Measurements from ENCODE around the gene OST4.

The OST4 gene

DNA sequence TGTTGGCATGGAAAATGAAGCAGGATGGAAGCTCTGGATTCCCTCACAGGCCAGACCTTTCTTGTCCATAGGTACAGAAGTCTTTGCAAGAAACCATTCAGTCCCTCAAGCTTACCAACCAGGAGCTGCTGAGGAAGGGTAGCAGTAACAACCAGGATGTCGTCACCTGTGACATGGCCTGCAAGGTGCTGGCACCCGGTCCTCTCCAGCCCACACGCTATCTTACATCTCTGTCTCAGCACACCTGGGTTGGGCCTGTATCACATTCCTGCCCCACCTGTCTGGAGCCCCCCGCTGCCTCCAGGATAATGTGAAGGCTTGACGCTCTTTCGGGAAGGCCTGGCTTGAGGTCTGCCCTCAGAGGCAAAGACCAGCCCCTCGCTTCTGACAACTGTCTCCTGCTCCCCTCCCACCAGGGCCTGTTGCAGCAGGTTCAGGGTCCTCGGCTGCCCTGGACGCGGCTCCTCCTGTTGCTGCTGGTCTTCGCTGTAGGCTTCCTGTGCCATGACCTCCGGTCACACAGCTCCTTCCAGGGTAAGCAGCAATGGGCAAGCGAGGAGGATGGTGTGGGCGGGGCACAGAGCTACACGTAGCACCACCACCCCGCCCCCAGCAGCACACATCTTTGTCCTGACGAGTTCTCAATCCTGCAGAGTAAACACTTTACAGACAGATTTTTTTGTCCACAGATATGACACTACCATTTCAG, 32.7 kb downstream of the OST4 start:
- Mint-ChIP-seq H3K4me3 (no peak overlapping the region), H3K36me3 (peaks cover 91% of the 10 kb centered on the region), H3K9me3 (no peaks in the 10 kb centered on the region), H3K27ac (peak overlapping the region; percentile 67), H3K4me1 (peaks cover 42% of the 10 kb centered on the region)
- ATAC-seq (no peak), DNase-seq (ENCODE audit: low spot score in 2 of 2) (no peak)

- Mint-ChIP-seq H3K36me3 (peaks cover 97% of the 10 kb centered on the region), H3K27ac (peak overlapping the region; percentile 67), H3K4me1 (peaks cover 47% of the 10 kb centered on the region), H3K9me3 (no peaks in the 10 kb centered on the region), H3K4me3 (no peak overlapping the region)
- ATAC-seq (no peak), DNase-seq (ENCODE audit: low spot score in 2 of 2) (no peak)
Observed at GRCh38 chr2:27038012-27038411, 33.4 kb downstream of the OST4 start.

DNA sequence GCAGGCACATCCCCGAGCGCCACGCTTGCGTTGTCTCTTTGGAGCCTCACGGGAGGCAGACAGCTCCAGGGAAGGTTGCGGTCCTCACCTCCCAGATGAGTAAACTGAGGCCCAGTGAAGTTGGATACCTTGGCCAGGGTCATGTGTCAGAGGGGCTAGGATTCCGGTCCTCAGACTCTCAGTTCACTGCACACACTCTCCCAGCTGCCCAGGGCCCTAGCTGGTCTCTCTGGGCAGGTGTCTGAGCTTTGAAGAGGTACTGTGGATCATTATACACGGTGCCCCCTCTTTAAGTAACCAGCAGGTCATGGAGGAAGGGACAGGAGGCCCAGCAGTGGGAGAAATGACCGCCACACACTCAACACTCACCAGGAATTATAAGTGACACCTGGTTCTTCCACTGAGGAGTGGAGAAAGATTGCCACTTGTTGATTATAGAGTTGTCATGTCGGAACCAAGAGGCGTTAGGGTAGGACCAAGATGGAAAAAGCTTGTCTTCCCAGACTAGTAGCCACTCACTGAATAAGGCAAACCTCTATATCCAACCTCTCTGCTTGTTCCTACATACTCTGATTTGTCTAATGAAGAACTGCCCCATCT, 38.1 kb downstream of the OST4 start:
- no peak for DNase-seq (ENCODE audit: low spot score in 2 of 2)

GRCh38 chr2:27032495-27033252, 38.8 kb downstream of the OST4 start, which contains the start of gene TMEM214:
TMEM214 (plus strand) TSS chr2:27032965; CDS start chr2:27033016, 51 bp downstream.
- Mint-ChIP-seq H3K4me3 (peak within 1 kb of the TSS; percentile 87), H3K36me3 (peaks cover 55% of the 10 kb centered on the region), H3K4me1 (peaks cover 73% of the 10 kb centered on the region)

More for the DNA sequence above, 38.1 kb downstream of the OST4 start:
- H3K4me3 Mint-ChIP-seq, result peak overlapping the region; percentile 87
- H3K4me1 Mint-ChIP-seq, result peaks cover 67% of the 10 kb centered on the region
- peak; percentile 27 for ATAC-seq
- no peaks in the 10 kb centered on the region for H3K9me3 Mint-ChIP-seq
- peak overlapping the region; percentile 94 for H3K27ac Mint-ChIP-seq
- peaks cover 58% of the 10 kb centered on the region for H3K36me3 Mint-ChIP-seq

DNA sequence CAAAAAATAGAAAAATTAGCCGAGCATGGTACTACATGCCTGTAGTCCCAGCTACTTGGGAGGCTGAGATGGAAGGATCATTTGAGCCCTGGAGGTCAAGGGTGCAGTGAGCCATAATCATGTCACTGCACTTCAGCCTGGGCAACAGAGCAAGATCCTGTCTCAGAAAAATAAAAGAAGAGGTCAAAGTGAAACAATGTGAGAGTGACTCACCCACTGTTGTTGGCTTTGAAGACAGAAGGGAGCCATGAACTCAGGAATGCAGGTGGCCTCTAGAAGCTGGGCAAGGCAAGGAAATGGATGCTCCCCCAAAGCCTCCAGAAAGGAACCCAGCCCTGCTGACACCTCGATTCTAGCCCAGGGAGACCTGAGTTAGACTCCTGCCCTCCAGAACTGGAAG, 42.4 kb downstream of the OST4 start:
- peaks cover 54% of the 10 kb centered on the region for H3K4me1 Mint-ChIP-seq
- no peak for DNase-seq (ENCODE audit: low spot score in 2 of 2)
- no peak overlapping the region for H3K4me3 Mint-ChIP-seq
- H3K36me3 Mint-ChIP-seq, result peaks cover 19% of the 10 kb centered on the region
- peak overlapping the region; percentile 24 for H3K27ac Mint-ChIP-seq
- H3K9me3 Mint-ChIP-seq, result no peaks in the 10 kb centered on the region
- no peak for ATAC-seq

More at GRCh38 chr2:27032495-27033252, 38.8 kb downstream of the OST4 start, which contains the start of gene TMEM214:
- DNase-seq (ENCODE audit: low spot score in 2 of 2) (peak; percentile 74 to 89), ATAC-seq (peak; percentile 99)
- Mint-ChIP-seq H3K9me3 (no peaks in the 10 kb centered on the region), H3K27ac (peak within 1 kb of the TSS; percentile 94)

GRCh38 chr2:27027211-27027651, 44.2 kb downstream of the OST4 start:
- DNase-seq (ENCODE audit: low spot score in 2 of 2), result no peak
- Mint-ChIP-seq H3K4me1 (peaks cover 45% of the 10 kb centered on the region), H3K9me3 (no peaks in the 10 kb centered on the region), H3K4me3 (no peak overlapping the region), H3K36me3 (peaks cover 16% of the 10 kb centered on the region), H3K27ac (no peak overlapping the region)
- no peak for ATAC-seq

DNA sequence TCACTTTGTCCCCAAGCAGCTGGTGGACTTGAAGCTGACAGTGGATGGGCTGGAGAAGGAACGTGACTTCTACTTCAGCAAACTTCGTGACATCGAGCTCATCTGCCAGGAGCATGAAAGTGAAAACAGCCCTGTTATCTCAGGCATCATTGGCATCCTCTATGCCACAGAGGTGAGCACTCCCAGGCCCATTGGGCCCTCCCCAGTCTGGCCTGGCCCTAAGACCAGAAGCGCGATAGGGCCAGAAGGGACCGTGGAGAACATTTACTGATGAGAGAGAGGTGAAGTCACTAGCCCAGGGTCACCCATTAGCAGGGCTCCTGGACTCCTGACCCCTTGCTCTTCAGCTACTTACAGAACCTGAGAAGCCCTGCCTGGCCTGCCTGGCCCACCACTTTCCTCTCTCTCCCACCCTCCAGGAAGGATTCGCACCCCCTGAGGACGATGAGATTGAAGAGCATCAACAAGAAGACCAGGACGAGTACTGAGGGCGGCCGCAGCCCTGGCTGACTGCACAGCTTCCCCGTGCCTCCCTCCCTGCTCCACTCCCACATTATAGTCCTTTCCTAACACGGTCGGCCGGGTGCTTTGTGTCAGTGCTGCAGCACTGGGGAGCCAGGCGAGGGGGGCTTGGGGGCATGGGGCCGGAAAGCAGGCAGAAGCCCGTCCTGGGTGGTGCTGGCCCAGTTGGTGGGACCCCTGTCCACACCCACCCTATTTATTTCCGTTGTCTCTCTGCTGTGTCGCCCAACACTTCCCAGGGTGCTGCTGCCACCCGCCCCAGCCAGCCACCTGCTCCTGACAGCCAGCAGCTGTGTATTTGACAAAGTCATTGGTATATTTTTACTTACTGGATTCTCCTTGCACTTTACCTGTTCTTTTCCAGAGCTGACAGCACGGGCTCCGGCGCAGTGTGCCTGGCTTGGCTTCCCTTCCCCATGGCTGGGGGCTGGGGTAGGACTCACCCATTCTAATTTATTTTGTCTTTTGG, 45.3 kb downstream of the OST4 start:
- H3K4me3 Mint-ChIP-seq, result no peak overlapping the region
- no peak overlapping the region for H3K27ac Mint-ChIP-seq
- DNase-seq (ENCODE audit: low spot score in 2 of 2), result no peak
- H3K9me3 Mint-ChIP-seq, result no peaks in the 10 kb centered on the region
- no peak for ATAC-seq
- peaks cover 16% of the 10 kb centered on the region for H3K36me3 Mint-ChIP-seq
- H3K4me1 Mint-ChIP-seq, result peaks cover 35% of the 10 kb centered on the region

- H3K27ac Mint-ChIP-seq, result no peak overlapping the region
- peaks cover 16% of the 10 kb centered on the region for H3K36me3 Mint-ChIP-seq
- DNase-seq (ENCODE audit: low spot score in 2 of 2) (no peak), ATAC-seq (no peak)
- H3K4me1 Mint-ChIP-seq, result peaks cover 31% of the 10 kb centered on the region
- H3K9me3 Mint-ChIP-seq, result no peaks in the 10 kb centered on the region
- H3K4me3 Mint-ChIP-seq, result no peak overlapping the region
Observed at GRCh38 chr2:27025281-27025800, 46.1 kb downstream of the OST4 start.

- ATAC-seq (no peak), DNase-seq (ENCODE audit: low spot score in 2 of 2) (no peak)
- Mint-ChIP-seq H3K9me3 (no peaks in the 10 kb centered on the region), H3K4me3 (no peak overlapping the region), H3K27ac (no peak overlapping the region), H3K36me3 (peaks cover 20% of the 10 kb centered on the region), H3K4me1 (peaks cover 25% of the 10 kb centered on the region)
Observed at GRCh38 chr2:27024812-27025211, 46.6 kb downstream of the OST4 start.

DNA sequence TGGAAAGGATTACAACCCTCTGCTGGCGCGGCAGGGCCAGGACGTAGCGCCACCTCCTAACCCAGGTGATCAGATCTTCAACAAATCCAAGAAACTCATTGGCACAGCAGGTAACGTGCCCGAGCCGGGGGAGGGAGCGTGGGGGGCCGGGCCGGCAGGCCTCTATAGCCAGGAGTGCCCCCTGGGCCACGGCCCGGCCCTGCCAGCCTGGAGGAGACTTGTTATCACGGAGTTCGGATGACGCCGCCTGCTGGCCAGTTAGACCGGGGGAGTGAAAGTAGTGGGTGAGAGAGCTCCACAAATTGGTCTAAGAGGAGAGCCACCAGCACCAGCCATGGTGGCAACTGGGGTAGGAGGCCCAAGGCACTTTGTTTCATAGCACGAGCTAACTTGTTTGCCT, 47.3 kb downstream of the OST4 start:
- no peak overlapping the region for H3K4me3 Mint-ChIP-seq
- ATAC-seq (no peak), DNase-seq (ENCODE audit: low spot score in 2 of 2) (no peak)
- peaks cover 21% of the 10 kb centered on the region for H3K36me3 Mint-ChIP-seq
- H3K27ac Mint-ChIP-seq, result no peak overlapping the region
- H3K4me1 Mint-ChIP-seq, result peaks cover 19% of the 10 kb centered on the region
- no peaks in the 10 kb centered on the region for H3K9me3 Mint-ChIP-seq

DNA sequence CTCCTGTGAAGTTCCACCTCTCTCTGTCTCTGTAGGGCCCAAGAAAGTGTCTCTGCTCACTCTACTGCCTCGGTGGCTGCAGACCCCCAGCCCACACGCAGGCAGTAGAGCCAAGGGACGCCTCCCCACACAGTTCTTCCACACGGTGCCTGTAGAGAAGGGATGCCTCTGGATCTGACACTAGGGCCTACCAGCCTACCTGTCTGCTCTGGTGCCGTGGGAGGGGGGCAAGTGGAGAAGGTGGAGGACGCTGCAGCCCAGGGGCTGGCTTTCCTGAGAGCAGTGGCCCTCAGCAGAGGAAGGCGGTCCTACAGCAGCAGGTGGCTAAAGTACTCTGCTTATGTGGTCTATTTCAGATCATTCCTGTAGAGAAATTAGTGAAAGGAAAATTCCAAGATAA, 47.7 kb downstream of the OST4 start:
- no peak for DNase-seq (ENCODE audit: low spot score in 2 of 2)
- no peak overlapping the region for H3K27ac Mint-ChIP-seq
- H3K4me3 Mint-ChIP-seq, result no peak overlapping the region
- peaks cover 15% of the 10 kb centered on the region for H3K4me1 Mint-ChIP-seq
- no peak for ATAC-seq
- peaks cover 19% of the 10 kb centered on the region for H3K36me3 Mint-ChIP-seq
- no peaks in the 10 kb centered on the region for H3K9me3 Mint-ChIP-seq

DNA sequence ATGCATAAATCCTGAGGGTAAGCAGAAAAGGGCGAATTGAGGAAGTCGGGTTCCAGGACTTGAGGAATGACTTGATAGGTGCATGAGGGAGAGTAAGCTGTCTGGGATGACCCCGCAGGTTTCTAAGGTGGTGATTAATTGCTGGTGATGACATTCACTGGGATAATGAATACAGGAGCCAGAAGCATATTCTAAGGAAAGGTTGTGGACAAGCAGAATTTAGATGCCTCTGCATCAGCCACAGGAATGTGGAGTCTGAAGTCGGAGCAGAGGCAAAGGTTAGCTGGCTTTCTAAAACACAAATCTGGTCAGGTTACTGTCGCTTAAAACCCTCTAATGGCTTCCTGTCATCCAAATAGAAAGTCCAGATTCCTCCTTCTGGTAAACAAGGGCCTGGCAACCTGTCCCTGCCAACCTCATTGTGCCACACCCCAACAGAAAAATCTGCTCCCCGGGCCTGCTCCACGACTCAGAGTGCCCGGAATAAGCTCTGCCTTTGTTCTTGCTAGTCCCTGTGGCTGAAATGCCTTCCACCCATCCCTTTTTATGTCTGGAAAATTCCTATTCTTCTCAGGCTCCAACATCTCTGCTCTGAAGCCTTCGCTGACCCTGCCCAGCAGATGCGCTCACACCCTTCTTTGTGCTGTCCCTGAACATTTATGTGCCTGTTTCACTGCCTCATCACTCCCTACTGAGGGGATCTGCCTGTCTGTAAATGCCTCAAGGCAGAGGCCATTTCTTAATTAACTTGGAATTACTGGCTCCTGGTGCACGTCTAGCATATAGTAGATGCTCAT, 50.0 kb downstream of the OST4 start:
- Mint-ChIP-seq H3K9me3 (no peaks in the 10 kb centered on the region), H3K36me3 (peaks cover 12% of the 10 kb centered on the region), H3K4me1 (no peaks in the 10 kb centered on the region), H3K27ac (no peak overlapping the region), H3K4me3 (no peak overlapping the region)
- ATAC-seq, result no peak
- no peak for DNase-seq (ENCODE audit: low spot score in 2 of 2)
